ENCODE data around the gene LRRC49. TPM values are rescaled to one million over a fixed set of nuclear protein-coding genes. Genes with fewer than 3 reads are reported as not detected.
"Not testable (repeated sequence)": the region's sequence is repeated elsewhere in the genome, so short reads cannot be mapped to it uniquely, and the experiment has no call there.

The LRRC49 gene
- total RNA-seq, 2 donors from 2014 or later = 9.8 to 13.3 TPM

GRCh38 chr15:70917955-70918354 lies 25.3 kb downstream of the LRRC49 start:
- Histone ChIP-seq H3K9me3 (no peaks in the 10 kb centered on the region), H3K4me1 (replicated peaks) (no peaks in the 10 kb centered on the region), H3K27ac (no peak overlapping the region), H3K4me3 (no peak overlapping the region), H3K27me3 (replicated peaks; ENCODE audit: insufficient read depth) (no peaks in the 10 kb centered on the region), H3K36me3 (no peaks in the 10 kb centered on the region)
- intact Hi-C loops (cut with DNase I) = no loop called here
- no peak for TF ChIP-seq CTCF (IDR thresholded peaks at IDR 0.05)
- no peak for TF ChIP-seq POLR2AphosphoS5 (IDR thresholded peaks at IDR 0.05)
- WGBS = 98% methylated on average over 6 of the region's 6 CpGs
- DNase-seq (ENCODE audit: low spot score) = no peak

GRCh38 chr15:70920981-70921696 lies 28.5 kb downstream of the LRRC49 start:
- 50% methylated on average over 1 of the region's 1 CpG for WGBS
- DNase-seq (ENCODE audit: low spot score) = no peak
- intact Hi-C loops (cut with DNase I) = no loop called here
- no peaks in the 10 kb centered on the region for H3K36me3 ChIP-seq
- H3K4me1 ChIP-seq (replicated peaks) = no peaks in the 10 kb centered on the region
- H3K9me3 ChIP-seq = no peaks in the 10 kb centered on the region
- no peak overlapping the region for H3K4me3 ChIP-seq
- H3K27me3 ChIP-seq (replicated peaks; ENCODE audit: insufficient read depth) = no peaks in the 10 kb centered on the region
- TF ChIP-seq CTCF (IDR thresholded peaks at IDR 0.05) (no peak), POLR2AphosphoS5 (IDR thresholded peaks at IDR 0.05) (no peak), POLR2A (IDR thresholded peaks at IDR 0.05) (no peak)
- no peak overlapping the region for H3K27ac ChIP-seq

- Histone ChIP-seq H3K4me3 (no peak overlapping the region), H3K27ac (no peak overlapping the region), H3K9me3 (no peaks in the 10 kb centered on the region), H3K4me1 (replicated peaks) (no peaks in the 10 kb centered on the region), H3K36me3 (no peaks in the 10 kb centered on the region), H3K27me3 (replicated peaks; ENCODE audit: insufficient read depth) (no peaks in the 10 kb centered on the region)
- DNase-seq (ENCODE audit: low spot score) = no peak
- TF ChIP-seq POLR2A (IDR thresholded peaks at IDR 0.05) (no peak), POLR2AphosphoS5 (IDR thresholded peaks at IDR 0.05) (no peak), CTCF (IDR thresholded peaks at IDR 0.05) (no peak)
- WGBS = 94% methylated on average over 2 of the region's 2 CpGs
- intact Hi-C loops (cut with DNase I) = no loop called here
Measured at GRCh38 chr15:70922119-70922518, 29.5 kb downstream of the LRRC49 start.

GRCh38 chr15:70923311-70924080 lies 30.9 kb downstream of the LRRC49 start:
- no peak for TF ChIP-seq CTCF (IDR thresholded peaks at IDR 0.05)
- TF ChIP-seq POLR2AphosphoS5 (IDR thresholded peaks at IDR 0.05) = no peak
- TF ChIP-seq POLR2A (IDR thresholded peaks at IDR 0.05) = no peak
- DNase-seq (ENCODE audit: low spot score) = no peak
- H3K36me3 ChIP-seq = no peaks in the 10 kb centered on the region
- H3K27me3 ChIP-seq (replicated peaks; ENCODE audit: insufficient read depth) = no peaks in the 10 kb centered on the region
- H3K4me1 ChIP-seq (replicated peaks) = no peaks in the 10 kb centered on the region
- no peak overlapping the region for H3K27ac ChIP-seq
- 87% methylated on average over 2 of the region's 2 CpGs for WGBS
- H3K9me3 ChIP-seq = no peaks in the 10 kb centered on the region
- no peak overlapping the region for H3K4me3 ChIP-seq
- intact Hi-C loops (cut with DNase I) = no loop called here

GRCh38 chr15:70926914-70927313 lies 34.3 kb downstream of the LRRC49 start:
- DNase-seq (ENCODE audit: low spot score); H3K4me1 ChIP-seq (replicated peaks); H3K27ac ChIP-seq; H3K27me3 ChIP-seq (replicated peaks; ENCODE audit: insufficient read depth); intact Hi-C loops (cut with DNase I); H3K4me3 ChIP-seq; H3K9me3 ChIP-seq; H3K36me3 ChIP-seq: not testable (repeated sequence)
- 35% methylated on average over 1 of the region's 1 CpG for WGBS
